ENCODE results near the gene MGAT5.

The MGAT5 gene

GRCh38 chr2:134357814-134358213 is 103.9 kb downstream of the MGAT5 start:
- TF ChIP-seq RARB (CRISPR knock-in tag; IDR thresholded peaks at IDR 0.05) (no peak), GLIS3 (CRISPR knock-in tag; IDR thresholded peaks at IDR 0.05) (no peak), POU6F1 (CRISPR knock-in tag; IDR thresholded peaks at IDR 0.05; ENCODE audit: borderline replicate concordance, low read depth) (no peak)
- TF ChIP-seq, protein P1, sequence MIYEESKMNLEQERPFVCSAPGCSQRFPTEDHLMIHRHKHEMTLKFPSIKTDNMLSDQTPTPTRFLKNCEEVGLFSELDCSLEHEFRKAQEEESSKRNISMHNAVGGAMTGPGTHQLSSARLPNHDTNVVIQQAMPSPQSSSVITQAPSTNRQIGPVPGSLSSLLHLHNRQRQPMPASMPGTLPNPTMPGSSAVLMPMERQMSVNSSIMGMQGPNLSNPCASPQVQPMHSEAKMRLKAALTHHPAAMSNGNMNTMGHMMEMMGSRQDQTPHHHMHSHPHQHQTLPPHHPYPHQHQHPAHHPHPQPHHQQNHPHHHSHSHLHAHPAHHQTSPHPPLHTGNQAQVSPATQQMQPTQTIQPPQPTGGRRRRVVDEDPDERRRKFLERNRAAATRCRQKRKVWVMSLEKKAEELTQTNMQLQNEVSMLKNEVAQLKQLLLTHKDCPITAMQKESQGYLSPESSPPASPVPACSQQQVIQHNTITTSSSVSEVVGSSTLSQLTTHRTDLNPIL (CRISPR knock-in tag; IDR thresholded peaks at IDR 0.05; ENCODE audit: low read depth) = no peak
- no peak for ATAC-seq

GRCh38 chr2:134359367-134360081 is 105.7 kb downstream of the MGAT5 start:
- TF ChIP-seq ISL1 (CRISPR knock-in tag; IDR thresholded peaks at IDR 0.05) (no peak), ZFP3 (CRISPR knock-in tag; IDR thresholded peaks at IDR 0.05) (no peak), ARNTL (CRISPR knock-in tag; IDR thresholded peaks at IDR 0.05; ENCODE audit: borderline replicate concordance, low read depth) (no peak), TSHZ2 (CRISPR knock-in tag; IDR thresholded peaks at IDR 0.05) (no peak), SNAI2 (CRISPR knock-in tag; IDR thresholded peaks at IDR 0.05) (no peak), OSR1 (CRISPR knock-in tag; IDR thresholded peaks at IDR 0.05) (no peak), BACH2 (CRISPR knock-in tag; IDR thresholded peaks at IDR 0.05; ENCODE audit: borderline replicate concordance) (no peak)
- TF ChIP-seq, protein P2, sequence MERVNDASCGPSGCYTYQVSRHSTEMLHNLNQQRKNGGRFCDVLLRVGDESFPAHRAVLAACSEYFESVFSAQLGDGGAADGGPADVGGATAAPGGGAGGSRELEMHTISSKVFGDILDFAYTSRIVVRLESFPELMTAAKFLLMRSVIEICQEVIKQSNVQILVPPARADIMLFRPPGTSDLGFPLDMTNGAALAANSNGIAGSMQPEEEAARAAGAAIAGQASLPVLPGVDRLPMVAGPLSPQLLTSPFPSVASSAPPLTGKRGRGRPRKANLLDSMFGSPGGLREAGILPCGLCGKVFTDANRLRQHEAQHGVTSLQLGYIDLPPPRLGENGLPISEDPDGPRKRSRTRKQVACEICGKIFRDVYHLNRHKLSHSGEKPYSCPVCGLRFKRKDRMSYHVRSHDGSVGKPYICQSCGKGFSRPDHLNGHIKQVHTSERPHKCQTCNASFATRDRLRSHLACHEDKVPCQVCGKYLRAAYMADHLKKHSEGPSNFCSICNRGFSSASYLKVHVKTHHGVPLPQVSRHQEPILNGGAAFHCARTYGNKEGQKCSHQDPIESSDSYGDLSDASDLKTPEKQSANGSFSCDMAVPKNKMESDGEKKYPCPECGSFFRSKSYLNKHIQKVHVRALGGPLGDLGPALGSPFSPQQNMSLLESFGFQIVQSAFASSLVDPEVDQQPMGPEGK (CRISPR knock-in tag; IDR thresholded peaks at IDR 0.05; ENCODE audit: borderline replicate concordance) = no peak
- TF ChIP-seq, protein P1 (CRISPR knock-in tag; IDR thresholded peaks at IDR 0.05; ENCODE audit: low read depth) = no peak
- no peak for ATAC-seq

- ATAC-seq = peak; percentile 32; the same call in 1 of the 3 replicates
- TF ChIP-seq TSHZ2 (CRISPR knock-in tag; IDR thresholded peaks at IDR 0.05) (peak; percentile 82), ISL1 (CRISPR knock-in tag; IDR thresholded peaks at IDR 0.05) (0 out of 2 replicates have a peak, but pooled peaks have one; percentile 20), ZNF8 (CRISPR knock-in tag; IDR thresholded peaks at IDR 0.05) (no peak), TCF4 (CRISPR knock-in tag; IDR thresholded peaks at IDR 0.05; ENCODE audit: borderline replicate concordance) (peak; percentile 29; the same call in 1 of the 2 replicates), OSR1 (CRISPR knock-in tag; IDR thresholded peaks at IDR 0.05) (no peak)
Measured at GRCh38 chr2:134360745-134361487, 107.0 kb downstream of the MGAT5 start.
